ENCODE results near the gene TIMMDC1. TPM values are rescaled to one million over a fixed set of nuclear protein-coding genes. Genes with fewer than 3 reads are reported as not detected.

Gene TIMMDC1
- total RNA-seq, 4 donors from 2014 or later = 41.2 to 137 (median 101) TPM

GRCh38 chr3:119463171-119464169, 34.9 kb upstream of the TIMMDC1 start, which contains the start of gene TMEM39A:
Gene TMEM39A (minus strand): TSS chr3:119463615. CDS start chr3:119462074, 1,541 bp downstream.
- in situ Hi-C loops (cut with MboI; ENCODE audit: low sequenced_read_pairs in 4 of 4) (loop anchor here in 1 of 4 donors (25.0 kb wide), 1 partner anchor 624 kb away; the partner anchor contains the start of gene GSK3B), intact Hi-C loops (cut with DNase I; ENCODE audit: low total_unique reads) (loop anchor here (1.0 to 10.0 kb wide), 3 partner anchors 35 to 1281 kb away; partner anchors contain the start of genes GSK3B, GTF2E1, RABL3 and TIMMDC1)
- Histone ChIP-seq H3K9me3 (no peaks in the 10 kb centered on the region), H3K4me3 (peak within 1 kb of the TSS; percentile 88 to 99 (median 94)), H3K36me3 (peaks cover 0 to 23% of the 10 kb centered on the region in 2 donors), H3K27me3 (no peaks in the 10 kb centered on the region), H3K27ac (peak within 1 kb of the TSS; percentile 80 to 92 (median 83)), H3K4me1 (peaks cover 21 to 27% of the 10 kb centered on the region in 2 donors)
- peak; percentile 80 to 85 for TF ChIP-seq POLR2A (IDR thresholded peaks at IDR 0.05)
- TF ChIP-seq, protein P1, sequence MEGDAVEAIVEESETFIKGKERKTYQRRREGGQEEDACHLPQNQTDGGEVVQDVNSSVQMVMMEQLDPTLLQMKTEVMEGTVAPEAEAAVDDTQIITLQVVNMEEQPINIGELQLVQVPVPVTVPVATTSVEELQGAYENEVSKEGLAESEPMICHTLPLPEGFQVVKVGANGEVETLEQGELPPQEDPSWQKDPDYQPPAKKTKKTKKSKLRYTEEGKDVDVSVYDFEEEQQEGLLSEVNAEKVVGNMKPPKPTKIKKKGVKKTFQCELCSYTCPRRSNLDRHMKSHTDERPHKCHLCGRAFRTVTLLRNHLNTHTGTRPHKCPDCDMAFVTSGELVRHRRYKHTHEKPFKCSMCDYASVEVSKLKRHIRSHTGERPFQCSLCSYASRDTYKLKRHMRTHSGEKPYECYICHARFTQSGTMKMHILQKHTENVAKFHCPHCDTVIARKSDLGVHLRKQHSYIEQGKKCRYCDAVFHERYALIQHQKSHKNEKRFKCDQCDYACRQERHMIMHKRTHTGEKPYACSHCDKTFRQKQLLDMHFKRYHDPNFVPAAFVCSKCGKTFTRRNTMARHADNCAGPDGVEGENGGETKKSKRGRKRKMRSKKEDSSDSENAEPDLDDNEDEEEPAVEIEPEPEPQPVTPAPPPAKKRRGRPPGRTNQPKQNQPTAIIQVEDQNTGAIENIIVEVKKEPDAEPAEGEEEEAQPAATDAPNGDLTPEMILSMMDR (IDR thresholded peaks at IDR 0.05 in 4 of 5, conservative IDR thresholded peaks at IDR 0.05 in 1 of 5) = peak in 3 of 5 experiments; percentile 23 to 33 (median 32)
- ATAC-seq (peak; percentile 97 to 98), DNase-seq (peak; percentile 98 to 99)

DNA sequence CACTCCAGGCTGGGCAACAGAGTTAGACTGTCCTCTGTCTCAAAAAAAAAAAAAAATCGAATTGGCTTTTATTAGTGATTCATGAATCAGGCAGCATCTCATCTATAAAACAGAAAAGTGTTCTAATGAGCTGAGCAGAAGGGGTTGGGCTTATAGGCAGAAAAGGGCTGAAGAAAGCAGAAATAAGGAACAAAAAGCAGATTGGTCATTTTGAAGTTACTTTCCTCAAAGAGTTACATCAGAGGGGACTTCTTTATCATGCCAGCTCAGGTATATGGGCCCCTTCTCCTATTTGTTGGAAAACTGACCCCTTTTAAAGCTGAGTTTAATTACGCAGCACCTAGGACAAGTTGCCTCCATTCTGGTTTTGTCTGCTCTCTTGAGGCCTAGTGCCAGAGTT, 30.3 kb upstream of the TIMMDC1 start:
- peak overlapping the region; percentile 87 to 99 (median 93) for H3K4me3 ChIP-seq
- DNase-seq (no peak), ATAC-seq (no peak)
- peaks cover 0 to 15% of the 10 kb centered on the region in 2 donors for H3K36me3 ChIP-seq
- no peaks in the 10 kb centered on the region for H3K9me3 ChIP-seq
- TF ChIP-seq, protein P1 (IDR thresholded peaks at IDR 0.05 in 4 of 5, conservative IDR thresholded peaks at IDR 0.05 in 1 of 5) = no peak
- no peak for TF ChIP-seq POLR2A (IDR thresholded peaks at IDR 0.05)
- H3K4me1 ChIP-seq = peaks cover 12 to 19% of the 10 kb centered on the region in 2 donors
- H3K27ac ChIP-seq = peak overlapping the region; percentile 83 to 87 (median 84)
- in situ Hi-C loops (cut with MboI; ENCODE audit: low sequenced_read_pairs in 4 of 4) (loop anchor here in 1 of 4 donors (25.0 kb wide), 1 partner anchor 619 kb away; the partner anchor contains the start of gene GSK3B), intact Hi-C loops (cut with DNase I; ENCODE audit: low total_unique reads) (loop anchor here (10.0 kb wide), 2 partner anchors 627 to 1277 kb away; partner anchors contain the start of genes GSK3B, GTF2E1 and RABL3)
- H3K27me3 ChIP-seq = no peaks in the 10 kb centered on the region

GRCh38 chr3:119469418-119470189, 28.7 kb upstream of the TIMMDC1 start:
- no peak for DNase-seq
- TF ChIP-seq, protein P1 (IDR thresholded peaks at IDR 0.05 in 4 of 5, conservative IDR thresholded peaks at IDR 0.05 in 1 of 5) = no peak
- TF ChIP-seq POLR2A (IDR thresholded peaks at IDR 0.05) = no peak
- Histone ChIP-seq H3K27me3 (no peaks in the 10 kb centered on the region), H3K27ac (peak overlapping the region; percentile 83 to 87 (median 84)), H3K36me3 (peaks cover 0 to 24% of the 10 kb centered on the region in 2 donors), H3K4me3 (peak overlapping the region; percentile 87 to 99 (median 93)), H3K9me3 (no peaks in the 10 kb centered on the region), H3K4me1 (peaks cover 8 to 15% of the 10 kb centered on the region in 2 donors)
- ATAC-seq = peak in 1 of 2 donors; percentile 3
- intact Hi-C loops (cut with DNase I; ENCODE audit: low total_unique reads) = loop anchor here (1.0 to 10.0 kb wide), 3 partner anchors 208 to 1275 kb away; partner anchors contain the start of genes COX17, GSK3B, GTF2E1 and RABL3
- in situ Hi-C loops (cut with MboI; ENCODE audit: low sequenced_read_pairs in 4 of 4) = loop anchor here in 1 of 4 donors (25.0 kb wide), 1 partner anchor 618 kb away; the partner anchor contains the start of gene GSK3B

- peaks cover 0 to 33% of the 10 kb centered on the region in 2 donors for H3K36me3 ChIP-seq
- no peak for ATAC-seq
- no peaks in the 10 kb centered on the region for H3K27me3 ChIP-seq
- in situ Hi-C loops (cut with MboI; ENCODE audit: low sequenced_read_pairs in 4 of 4) = loop anchor here in 1 of 4 donors (25.0 kb wide), 1 partner anchor 616 kb away; the partner anchor contains the start of gene GSK3B
- TF ChIP-seq, protein P1 (IDR thresholded peaks at IDR 0.05 in 4 of 5, conservative IDR thresholded peaks at IDR 0.05 in 1 of 5) = no peak
- no peak for TF ChIP-seq POLR2A (IDR thresholded peaks at IDR 0.05)
- H3K27ac ChIP-seq = no peak overlapping the region
- peaks cover 8 to 15% of the 10 kb centered on the region in 2 donors for H3K4me1 ChIP-seq
- H3K9me3 ChIP-seq = no peaks in the 10 kb centered on the region
- DNase-seq = no peak
- intact Hi-C loops (cut with DNase I; ENCODE audit: low total_unique reads) = no loop called here
- no peak overlapping the region for H3K4me3 ChIP-seq
These were observed 27.5 kb upstream of the TIMMDC1 start for GRCh38 chr3:119470866-119471265.

All from gastrocnemius medialis (tissue), 4 donors.